Activated CD8-positive, alpha-beta memory T cell treated with anti-CD3 and anti-CD28 coated beads, Interleukin-2, amount 50 U/mL, for 1 hour (primary cell): Measurements from ENCODE around the gene FAM210B.
"Not testable (repeated sequence)": the region's sequence is repeated elsewhere in the genome, so short reads cannot be mapped to it uniquely, and the experiment has no call there.

Experiments used
- DNase-seq: peaks from one replicate; pipeline ENCODE4 v3.0.0-alpha.2; 2020; ENCODE audit errors: extremely low read depth

FAM210B gene

GRCh38 chr20:56360908-56361205 lies 2.1 kb downstream of the FAM210B start:
- no peak for DNase-seq

GRCh38 chr20:56361900-56362299 lies 3.1 kb downstream of the FAM210B start:
- no peak for DNase-seq

GRCh38 chr20:56362833-56363413 lies 4.1 kb downstream of the FAM210B start:
- no peak for DNase-seq

- DNase-seq: no peak
These were observed 4.7 kb downstream of the FAM210B start for GRCh38 chr20:56363491-56363890.

GRCh38 chr20:56368351-56369134 lies 9.8 kb downstream of the FAM210B start:
- no peak for DNase-seq

- no peak for DNase-seq
These were observed 10.4 kb downstream of the FAM210B start for GRCh38 chr20:56369179-56369578.

GRCh38 chr20:56371977-56372376 lies 13.2 kb downstream of the FAM210B start:
- DNase-seq: no peak

- DNase-seq: no peak
These were observed 14.1 kb downstream of the FAM210B start for GRCh38 chr20:56372850-56373249.

- DNase-seq: no peak
These were observed 15.2 kb downstream of the FAM210B start for GRCh38 chr20:56373942-56374341.

GRCh38 chr20:56376331-56376730 lies 17.6 kb downstream of the FAM210B start:
- DNase-seq: no peak

- no peak for DNase-seq
These were observed 19.6 kb downstream of the FAM210B start for GRCh38 chr20:56378386-56378785.

GRCh38 chr20:56380375-56380774 lies 21.6 kb downstream of the FAM210B start:
- DNase-seq: no peak

- no peak for DNase-seq
These were observed 22.7 kb downstream of the FAM210B start for GRCh38 chr20:56381501-56381900.

GRCh38 chr20:56382696-56383095 lies 23.9 kb downstream of the FAM210B start:
- DNase-seq: no peak

- no peak for DNase-seq
These were observed 24.6 kb downstream of the FAM210B start for GRCh38 chr20:56383334-56383733.

- DNase-seq: no peak
These were observed 26.4 kb downstream of the FAM210B start for GRCh38 chr20:56385130-56385529.

GRCh38 chr20:56386219-56386618 lies 27.4 kb downstream of the FAM210B start:
- no peak for DNase-seq

GRCh38 chr20:56388882-56389281 lies 30.1 kb downstream of the FAM210B start:
- DNase-seq: no peak

GRCh38 chr20:56389807-56390206 lies 31.0 kb downstream of the FAM210B start:
- DNase-seq: no peak

- DNase-seq: not testable (repeated sequence)
These were observed 31.6 kb downstream of the FAM210B start for GRCh38 chr20:56390396-56390795.

- DNase-seq: no peak
These were observed 32.3 kb downstream of the FAM210B start for GRCh38 chr20:56391037-56391436.

GRCh38 chr20:56391596-56392131 lies 32.9 kb downstream of the FAM210B start:
- no peak for DNase-seq

- peak; percentile 100 for DNase-seq
These were observed 33.5 kb downstream of the FAM210B start, which contains the start of the genes AURKA and CSTF1 for GRCh38 chr20:56392132-56392880. TSS of gene AURKA (minus strand) at chr20:56392215. CDS start at chr20:56388197, 4,018 bp downstream. TSS of gene CSTF1 (plus strand) at chr20:56392645. CDS start at chr20:56395553, 2,908 bp downstream.
